Subcutaneous adipose tissue (tissue), 4 donors: ENCODE results near the gene NUCB1. TPM values are rescaled to one million over a fixed set of nuclear protein-coding genes. Genes with fewer than 3 reads are reported as not detected.

ENCODE experiments used
- total RNA-seq, 4 donors: library from RNA; depleted of rRNA; stranded (reverse); fragments of >200 nt; gene quantifications; one replicate each; pipeline ENCODE4 v1.1.0, GENCODE V29; 2016
- TF ChIP-seq, protein P1 (sequence below): fragments of 450-650 bp; IDR thresholded peaks from one replicate; pipeline ENCODE4 v1.5.1; 2016; ENCODE audit warnings: low read depth, mild to moderate bottlenecking, control low read depth, antibody characterized with exemption, moderate library complexity

NUCB1 gene
- total RNA-seq, 4 donors from 2014 or later: 128 to 480 (median 313) TPM

DNA sequence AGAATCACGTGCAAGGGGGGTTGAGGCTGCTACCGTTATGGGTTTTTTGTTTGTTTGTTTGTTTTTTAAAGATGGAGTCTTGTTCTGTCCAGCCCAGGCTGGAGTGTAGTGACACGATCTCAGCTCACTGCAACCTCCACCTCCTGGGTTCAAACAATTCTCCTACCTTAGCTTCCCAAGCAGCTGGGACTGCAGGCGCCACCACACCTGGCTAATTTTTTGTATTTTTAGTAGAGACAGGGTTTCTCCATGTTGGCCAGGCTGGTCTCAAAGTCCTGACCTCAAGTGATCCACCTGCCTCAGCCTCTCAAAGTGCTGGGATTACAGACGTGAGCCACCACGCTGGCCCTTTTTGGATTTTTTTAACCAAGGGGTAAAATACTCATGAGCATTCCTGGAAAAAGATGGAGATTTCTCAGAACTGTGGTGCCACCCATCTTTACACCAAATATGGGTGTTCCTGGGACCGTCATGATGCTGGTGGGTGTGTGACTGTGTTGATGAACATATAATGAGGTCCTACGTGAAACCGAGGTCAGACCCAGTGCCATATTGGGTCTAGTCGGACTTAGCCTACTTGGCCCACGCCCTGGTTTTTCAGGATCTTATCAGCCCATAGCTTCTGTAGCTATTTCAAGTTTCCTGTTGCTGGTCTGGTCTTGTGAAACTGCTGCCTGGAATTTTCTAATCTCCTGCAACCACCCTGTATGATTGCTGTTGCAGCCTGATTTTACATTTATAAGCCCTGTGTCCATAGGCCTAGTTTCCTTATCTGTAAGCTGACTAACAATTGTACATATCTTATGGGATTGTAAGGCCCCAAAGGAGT is 21.7 kb upstream of the NUCB1 start:
- TF ChIP-seq, protein P1, sequence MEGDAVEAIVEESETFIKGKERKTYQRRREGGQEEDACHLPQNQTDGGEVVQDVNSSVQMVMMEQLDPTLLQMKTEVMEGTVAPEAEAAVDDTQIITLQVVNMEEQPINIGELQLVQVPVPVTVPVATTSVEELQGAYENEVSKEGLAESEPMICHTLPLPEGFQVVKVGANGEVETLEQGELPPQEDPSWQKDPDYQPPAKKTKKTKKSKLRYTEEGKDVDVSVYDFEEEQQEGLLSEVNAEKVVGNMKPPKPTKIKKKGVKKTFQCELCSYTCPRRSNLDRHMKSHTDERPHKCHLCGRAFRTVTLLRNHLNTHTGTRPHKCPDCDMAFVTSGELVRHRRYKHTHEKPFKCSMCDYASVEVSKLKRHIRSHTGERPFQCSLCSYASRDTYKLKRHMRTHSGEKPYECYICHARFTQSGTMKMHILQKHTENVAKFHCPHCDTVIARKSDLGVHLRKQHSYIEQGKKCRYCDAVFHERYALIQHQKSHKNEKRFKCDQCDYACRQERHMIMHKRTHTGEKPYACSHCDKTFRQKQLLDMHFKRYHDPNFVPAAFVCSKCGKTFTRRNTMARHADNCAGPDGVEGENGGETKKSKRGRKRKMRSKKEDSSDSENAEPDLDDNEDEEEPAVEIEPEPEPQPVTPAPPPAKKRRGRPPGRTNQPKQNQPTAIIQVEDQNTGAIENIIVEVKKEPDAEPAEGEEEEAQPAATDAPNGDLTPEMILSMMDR: no peak

DNA sequence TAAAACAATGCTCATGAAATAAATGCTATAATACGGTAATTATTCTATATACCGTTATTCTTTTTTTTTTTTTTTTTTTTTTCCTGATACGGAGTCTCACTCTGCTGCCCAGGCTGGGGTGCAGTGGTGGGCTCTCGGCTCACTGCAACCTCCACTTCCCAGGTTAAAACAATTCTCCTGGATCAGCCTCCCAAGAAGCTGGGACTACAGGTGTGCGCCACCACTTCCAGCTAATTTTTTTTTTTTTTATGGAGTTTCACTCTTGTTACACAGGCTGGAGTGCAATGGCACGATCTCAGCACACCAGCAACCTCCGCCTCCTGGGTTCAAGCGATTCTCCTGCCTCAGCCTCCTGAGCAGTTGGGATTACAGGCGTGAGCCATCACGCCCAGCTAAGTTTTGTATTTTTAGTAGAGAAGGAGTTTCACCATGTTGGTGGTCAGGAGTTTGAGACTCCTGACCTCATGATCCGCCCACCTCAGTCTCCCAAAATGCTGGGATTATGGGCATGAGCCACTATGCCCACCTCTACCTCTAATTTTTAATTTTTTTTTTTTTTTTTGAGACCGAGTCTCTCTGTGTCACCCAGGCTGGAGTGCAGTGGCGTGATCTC is 21.0 kb upstream of the NUCB1 start:
- TF ChIP-seq, protein P1: no peak

DNA sequence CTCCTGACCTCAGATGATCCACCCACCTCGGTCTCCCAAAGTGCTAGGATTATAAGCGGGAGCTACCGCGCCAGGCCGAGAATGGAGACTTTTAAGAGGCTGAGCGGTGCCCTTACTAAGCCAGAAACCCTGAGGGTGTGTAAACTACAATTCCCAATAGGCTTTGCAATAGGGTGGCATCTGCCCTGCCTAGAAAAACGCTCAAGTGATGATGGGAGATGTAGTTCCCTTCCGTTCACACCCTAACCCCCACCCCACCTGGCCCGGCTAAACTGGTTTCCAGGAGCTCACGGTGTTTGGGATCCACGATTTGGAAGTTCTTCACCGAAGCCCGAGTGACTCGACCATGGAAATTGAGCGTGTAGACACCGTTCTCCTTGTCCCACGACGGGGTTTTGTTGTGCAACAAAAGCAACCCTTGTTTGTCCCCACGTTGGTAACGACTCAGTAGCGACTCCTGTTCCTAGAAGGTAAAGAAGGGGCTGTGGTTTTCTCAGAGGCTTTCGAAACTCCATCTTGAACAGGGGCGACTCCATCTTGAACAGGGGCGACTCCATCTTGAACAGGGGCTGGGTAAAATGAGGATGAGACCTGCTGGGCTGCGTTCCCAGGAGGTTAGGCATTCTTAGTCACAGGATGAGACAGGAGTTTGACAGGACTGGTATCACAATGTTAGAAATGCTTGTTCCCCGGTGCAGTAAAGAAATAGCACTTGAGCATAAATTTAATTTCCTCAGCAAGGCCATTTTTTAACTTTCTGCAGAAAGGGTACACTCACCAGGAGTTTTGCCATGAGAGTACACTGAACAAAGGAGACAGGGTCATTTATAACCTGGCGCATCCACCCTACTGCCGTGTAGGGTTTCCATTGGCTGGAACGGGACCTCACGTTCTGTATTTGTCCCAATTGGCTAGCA is 18.1 kb upstream of the NUCB1 start:
- TF ChIP-seq, protein P1: no peak

DNA sequence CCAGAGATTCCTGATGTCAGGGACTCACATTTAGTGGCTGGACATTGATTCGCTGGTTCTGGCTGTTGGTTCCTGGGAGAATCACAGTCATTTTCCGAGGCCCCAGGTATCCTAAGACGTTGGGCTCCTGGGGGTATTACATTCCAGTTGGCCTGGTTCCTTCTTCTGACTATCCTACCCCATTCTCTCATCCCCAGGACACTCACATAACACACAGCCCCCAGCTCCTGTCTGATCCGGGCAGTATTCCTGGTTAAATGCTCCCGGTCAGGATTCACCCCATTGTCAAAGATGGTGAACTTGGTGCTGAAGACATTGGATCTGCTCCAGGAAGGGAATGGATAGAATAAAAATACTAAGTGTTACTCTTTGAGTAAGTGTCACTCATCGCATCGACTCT is 16.4 kb upstream of the NUCB1 start:
- TF ChIP-seq, protein P1: no peak

DNA sequence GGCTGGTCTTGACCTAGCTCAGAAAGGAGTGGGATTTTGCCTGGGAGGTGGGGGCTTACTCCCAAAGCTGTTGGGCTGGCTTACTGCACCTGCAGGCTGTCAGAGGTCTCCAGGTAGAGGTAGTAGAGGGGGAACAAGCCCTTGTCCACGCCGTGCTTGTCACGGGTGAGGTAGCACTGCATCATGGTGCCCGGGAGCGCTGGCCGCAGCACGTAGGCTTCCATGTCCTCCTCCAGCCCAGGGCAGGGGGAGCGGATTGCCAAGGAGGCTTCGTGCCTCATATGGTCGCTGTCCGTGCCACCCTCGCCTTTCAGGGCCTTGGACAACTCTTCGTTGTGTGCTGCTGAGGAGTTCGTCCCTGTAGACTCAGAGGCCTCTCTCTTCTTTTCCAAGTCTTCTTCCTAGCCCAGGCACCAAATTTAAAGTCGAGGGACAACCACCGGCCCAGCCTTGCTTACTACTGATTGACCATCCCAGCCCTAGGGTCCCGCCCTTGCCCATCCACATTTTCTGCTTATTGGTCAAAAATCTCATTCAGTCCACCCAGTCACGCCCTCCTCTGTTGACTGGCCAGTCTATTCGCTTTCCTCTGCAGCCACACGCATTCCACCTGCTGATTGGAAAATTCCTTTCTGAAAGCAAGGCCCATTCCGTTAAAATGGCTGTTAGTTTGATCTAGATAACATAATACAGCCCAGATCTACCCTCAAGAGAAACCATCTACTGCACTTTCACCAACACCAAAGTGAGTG is 12.1 kb upstream of the NUCB1 start:
- TF ChIP-seq, protein P1: no peak

DNA sequence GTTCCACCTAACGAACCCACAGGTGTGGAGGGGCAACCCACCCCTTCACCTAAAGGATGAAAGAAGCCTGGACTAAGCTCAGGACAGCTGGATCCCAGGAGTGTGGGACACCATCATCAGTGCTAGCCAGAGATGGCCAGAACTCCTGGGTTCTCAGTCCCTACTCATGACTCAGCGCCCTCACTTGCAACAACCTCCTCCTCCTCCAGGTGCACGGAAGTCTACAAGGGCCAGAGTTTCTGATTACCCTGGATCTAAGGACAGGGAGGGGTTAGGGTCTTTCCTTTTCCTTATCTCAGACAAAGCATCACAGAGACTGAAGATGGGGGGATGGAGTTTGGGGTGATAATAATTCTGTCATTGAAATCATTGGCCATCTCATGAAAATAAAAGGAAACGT is 9.6 kb upstream of the NUCB1 start:
- TF ChIP-seq, protein P1: no peak
